Measurements from ENCODE around the gene RPS6KA6. TPM values are rescaled to one million over a fixed set of nuclear protein-coding genes. Genes with fewer than 3 reads are reported as not detected.

RPS6KA6 gene
- total and polyA plus RNA-seq, 10 of the 15 experiments (the other 5 are each of a cell fraction or from before 2014, with no cell fraction given): 0.29 to 2.8 (median 1.4) TPM; not detected in 1

GRCh38 chrX:84144281-84144680, 43.7 kb downstream of the RPS6KA6 start (continued):
- TF ChIP-seq ZBTB40 (IDR thresholded peaks at IDR 0.05; ENCODE audit: borderline replicate concordance) (no peak), ZNF217 (IDR thresholded peaks at IDR 0.05) (no peak), NR2C1 (IDR thresholded peaks at IDR 0.05) (no peak), EGR1 (IDR thresholded peaks at IDR 0.05; ENCODE audit: borderline replicate concordance in 1 of 2, low read depth in 2 of 2, low read length in 2 of 2) (no peak), EP300 (IDR thresholded peaks at IDR 0.05; ENCODE audit: borderline replicate concordance in 1 of 2, control insufficient read depth in 1 of 2, low read depth in 2 of 2, low read length in 2 of 2) (no peak), MEF2A (IDR thresholded peaks at IDR 0.05; ENCODE audit: insufficient read depth, low read depth, low read length) (no peak), PRDM15 (CRISPR knock-in tag; IDR thresholded peaks at IDR 0.05) (no peak), RAD51 (IDR thresholded peaks at IDR 0.05) (no peak), MYB (IDR thresholded peaks at IDR 0.05; ENCODE audit: borderline replicate concordance, low read depth, low read length) (no peak), POU2F2 (IDR thresholded peaks at IDR 0.05; ENCODE audit: borderline replicate concordance, low read depth, low read length) (no peak), MTA3 (IDR thresholded peaks at IDR 0.05; ENCODE audit: borderline replicate concordance, low read length) (no peak)

Measured in GM12878 (cell line).